Stimulated activated CD8-positive, alpha-beta memory T cell treated with anti-CD3 and anti-CD28 coated beads, Interleukin-7, amount 100 ng/mL, for 1 hour (primary cell): ENCODE data around the gene DENND6B.
"Not testable (repeated sequence)": the region's sequence is repeated elsewhere in the genome, so short reads cannot be mapped to it uniquely, and the experiment has no call there.

Experiments
- DNase-seq, 2 donors: peaks; one replicate each; pipeline ENCODE4 v3.0.0-alpha.2; 2020; ENCODE audit warnings: low read depth in 2 of 2

The DENND6B gene

GRCh38 chr22:50286701-50287318 is 40.0 kb downstream of the DENND6B start:
- no peak for DNase-seq

GRCh38 chr22:50286275-50286674 is 40.5 kb downstream of the DENND6B start:
- no peak for DNase-seq

- DNase-seq: no peak
These were observed 41.1 kb downstream of the DENND6B start for GRCh38 chr22:50285568-50286229.

GRCh38 chr22:50284479-50284878 is 42.3 kb downstream of the DENND6B start:
- DNase-seq: no peak

- DNase-seq: no peak
These were observed 43.0 kb downstream of the DENND6B start for GRCh38 chr22:50283821-50284220.

GRCh38 chr22:50282361-50283155 is 44.3 kb downstream of the DENND6B start:
- no peak for DNase-seq

GRCh38 chr22:50281957-50282356 is 44.9 kb downstream of the DENND6B start:
- no peak for DNase-seq

GRCh38 chr22:50281384-50281760 is 45.4 kb downstream of the DENND6B start:
- no peak for DNase-seq

- DNase-seq: no peak
These were observed 46.0 kb downstream of the DENND6B start for GRCh38 chr22:50280708-50281383.

GRCh38 chr22:50280022-50280707 is 46.6 kb downstream of the DENND6B start:
- DNase-seq: no peak

GRCh38 chr22:50278956-50279619 is 47.7 kb downstream of the DENND6B start:
- no peak for DNase-seq

GRCh38 chr22:50278461-50278860 is 48.4 kb downstream of the DENND6B start:
- no peak for DNase-seq

- no peak for DNase-seq
These were observed 49.1 kb downstream of the DENND6B start for GRCh38 chr22:50277761-50278160.

GRCh38 chr22:50276143-50276542 is 50.7 kb downstream of the DENND6B start:
- DNase-seq: no peak

GRCh38 chr22:50275181-50276055 is 51.4 kb downstream of the DENND6B start:
- no peak for DNase-seq

GRCh38 chr22:50274771-50275170 is 52.0 kb downstream of the DENND6B start:
- no peak for DNase-seq

- no peak for DNase-seq
These were observed 52.5 kb downstream of the DENND6B start for GRCh38 chr22:50274311-50274710.

- not testable (repeated sequence) for DNase-seq
These were observed 53.0 kb downstream of the DENND6B start for GRCh38 chr22:50273781-50274180.

- not testable (repeated sequence) for DNase-seq
These were observed 53.5 kb downstream of the DENND6B start for GRCh38 chr22:50273352-50273751.
